Activated T-helper 1 cell treated with anti-CD3 and anti-CD28 coated beads, Interleukin-12 subunit alpha, Interleukin-12 subunit beta, Interleukin-2, Interleukin-4 antibody, amounts not matched to agents 30 ng/mL and 10 ng/mL and 1 ng/mL, durations not matched to agents 14 hours and 24 hours and 36 hours (primary cell): ENCODE measurements around the gene FAM227B. TPM values are rescaled to one million over a fixed set of nuclear protein-coding genes. Genes with fewer than 3 reads are reported as not detected.
"Not testable (repeated sequence)": the region's sequence is repeated elsewhere in the genome, so short reads cannot be mapped to it uniquely, and the experiment has no call there.

Source experiments
- DNase-seq: peaks from one replicate; pipeline ENCODE4 v3.0.0; 2021; ENCODE audit warnings: low spot score
- H3K27ac Mint-ChIP-seq: one replicate; pipeline ENCODE4 v1.8.0; 2021; ENCODE audit warnings: mild to moderate bottlenecking, mixed read lengths
- H3K27me3 Mint-ChIP-seq: one replicate; pipeline ENCODE4 v1.8.0; 2022; ENCODE audit warnings: mild to moderate bottlenecking, moderate library complexity, mixed read lengths; ENCODE audit not compliant: insufficient read depth
- H3K36me3 Mint-ChIP-seq: one replicate; pipeline ENCODE4 v1.8.0; 2021; ENCODE audit warnings: low read depth, mixed read lengths
- H3K4me1 Mint-ChIP-seq: one replicate; pipeline ENCODE4 v1.8.0; 2021; ENCODE audit warnings: low read depth, mixed read lengths
- H3K4me3 Mint-ChIP-seq: one replicate; pipeline ENCODE4 v1.8.0; 2021; ENCODE audit warnings: mild to moderate bottlenecking, moderate library complexity, mixed read lengths
- H3K9me3 Mint-ChIP-seq: one replicate; pipeline ENCODE4 v1.8.0; 2021; ENCODE audit warnings: mixed read lengths
- intact Hi-C: fragments of 100-400 bp; cut with micrococcal nuclease; formaldehyde crosslinking; loops from one replicate; pipeline ENCODE4 v1.15.1; 2024
- total RNA-seq: library from RNA; stranded (reverse); gene quantifications from 2 replicates; pipeline ENCODE4 v1.2.3, GENCODE V29; 2022

FAM227B gene
- total RNA-seq, 1 donor from 2014 or later, result 2.3 TPM

- Mint-ChIP-seq H3K36me3 (no peaks in the 10 kb centered on the region), H3K4me3 (no peak overlapping the region), H3K27me3 (peaks cover 17% of the 10 kb centered on the region), H3K4me1 (peaks cover 4% of the 10 kb centered on the region), H3K27ac (no peak overlapping the region), H3K9me3 (no peaks in the 10 kb centered on the region)
- intact Hi-C loops, result no loop called here
- no peak for DNase-seq
These were observed 201.8 kb downstream of the FAM227B start for GRCh38 chr15:49418811-49419210.

- H3K27me3 Mint-ChIP-seq, result peaks cover 21% of the 10 kb centered on the region
- DNase-seq, result no peak
- H3K36me3 Mint-ChIP-seq, result no peaks in the 10 kb centered on the region
- no peak overlapping the region for H3K4me3 Mint-ChIP-seq
- intact Hi-C loops, result no loop called here
- H3K27ac Mint-ChIP-seq, result no peak overlapping the region
- no peaks in the 10 kb centered on the region for H3K9me3 Mint-ChIP-seq
- no peaks in the 10 kb centered on the region for H3K4me1 Mint-ChIP-seq
These were observed 205.0 kb downstream of the FAM227B start for GRCh38 chr15:49415638-49416037.

- intact Hi-C loops, result no loop called here
- Mint-ChIP-seq H3K4me3 (no peak overlapping the region), H3K9me3 (no peaks in the 10 kb centered on the region), H3K27me3 (peaks cover 22% of the 10 kb centered on the region), H3K27ac (no peak overlapping the region), H3K4me1 (no peaks in the 10 kb centered on the region), H3K36me3 (no peaks in the 10 kb centered on the region)
- DNase-seq, result no peak
These were observed 205.5 kb downstream of the FAM227B start for GRCh38 chr15:49415149-49415548.

- H3K9me3 Mint-ChIP-seq, result no peaks in the 10 kb centered on the region
- no peak overlapping the region for H3K27ac Mint-ChIP-seq
- H3K36me3 Mint-ChIP-seq, result no peaks in the 10 kb centered on the region
- no peaks in the 10 kb centered on the region for H3K4me1 Mint-ChIP-seq
- no peak for DNase-seq
- H3K27me3 Mint-ChIP-seq, result peaks cover 24% of the 10 kb centered on the region
- intact Hi-C loops, result no loop called here
- H3K4me3 Mint-ChIP-seq, result no peak overlapping the region
These were observed 207.8 kb downstream of the FAM227B start for GRCh38 chr15:49412797-49413196.

- H3K27me3 Mint-ChIP-seq, result peaks cover 19% of the 10 kb centered on the region
- no peak for DNase-seq
- intact Hi-C loops, result no loop called here
- no peak overlapping the region for H3K4me3 Mint-ChIP-seq
- H3K9me3 Mint-ChIP-seq, result no peaks in the 10 kb centered on the region
- H3K36me3 Mint-ChIP-seq, result no peaks in the 10 kb centered on the region
- no peak overlapping the region for H3K27ac Mint-ChIP-seq
- H3K4me1 Mint-ChIP-seq, result no peaks in the 10 kb centered on the region
These were observed 210.0 kb downstream of the FAM227B start for GRCh38 chr15:49410641-49411040.

GRCh38 chr15:49406352-49407118 is 214.1 kb downstream of the FAM227B start:
- Mint-ChIP-seq H3K36me3 (no peaks in the 10 kb centered on the region), H3K9me3 (peaks cover 7% of the 10 kb centered on the region), H3K27ac (no peak overlapping the region), H3K4me3 (no peak overlapping the region), H3K4me1 (no peaks in the 10 kb centered on the region), H3K27me3 (peaks cover 16% of the 10 kb centered on the region)
- no peak for DNase-seq
- intact Hi-C loops, result no loop called here

GRCh38 chr15:49402515-49403296 is 217.9 kb downstream of the FAM227B start:
- intact Hi-C loops, H3K27ac Mint-ChIP-seq, H3K4me1 Mint-ChIP-seq, H3K4me3 Mint-ChIP-seq, DNase-seq, H3K36me3 Mint-ChIP-seq, H3K9me3 Mint-ChIP-seq: not testable (repeated sequence)
- peaks cover 10% of the 10 kb centered on the region for H3K27me3 Mint-ChIP-seq

GRCh38 chr15:49387471-49387870 is 233.1 kb downstream of the FAM227B start:
- Mint-ChIP-seq H3K4me3 (no peak overlapping the region), H3K4me1 (no peaks in the 10 kb centered on the region), H3K36me3 (no peaks in the 10 kb centered on the region), H3K27me3 (peaks cover 14% of the 10 kb centered on the region), H3K27ac (no peak overlapping the region), H3K9me3 (no peaks in the 10 kb centered on the region)
- intact Hi-C loops, result no loop called here
- DNase-seq, result no peak

GRCh38 chr15:49383266-49383665 is 237.4 kb downstream of the FAM227B start:
- no peak for DNase-seq
- Mint-ChIP-seq H3K9me3 (no peaks in the 10 kb centered on the region), H3K27me3 (peaks cover 2% of the 10 kb centered on the region), H3K36me3 (no peaks in the 10 kb centered on the region), H3K4me1 (no peaks in the 10 kb centered on the region), H3K27ac (no peak overlapping the region), H3K4me3 (no peak overlapping the region)
- intact Hi-C loops, result no loop called here

- no peak for DNase-seq
- H3K4me3 Mint-ChIP-seq, result no peak overlapping the region
- peaks cover 9% of the 10 kb centered on the region for H3K27me3 Mint-ChIP-seq
- intact Hi-C loops, result no loop called here
- no peak overlapping the region for H3K27ac Mint-ChIP-seq
- no peaks in the 10 kb centered on the region for H3K4me1 Mint-ChIP-seq
- H3K36me3 Mint-ChIP-seq, result no peaks in the 10 kb centered on the region
- no peaks in the 10 kb centered on the region for H3K9me3 Mint-ChIP-seq
These were observed 238.2 kb downstream of the FAM227B start for GRCh38 chr15:49382394-49382793.

GRCh38 chr15:49380912-49381311 is 239.7 kb downstream of the FAM227B start:
- Mint-ChIP-seq H3K4me1 (no peaks in the 10 kb centered on the region), H3K36me3 (no peaks in the 10 kb centered on the region), H3K9me3 (no peaks in the 10 kb centered on the region), H3K4me3 (no peak overlapping the region), H3K27ac (no peak overlapping the region), H3K27me3 (peaks cover 11% of the 10 kb centered on the region)
- DNase-seq, result no peak
- intact Hi-C loops, result no loop called here

GRCh38 chr15:49379996-49380395 is 240.6 kb downstream of the FAM227B start:
- H3K36me3 Mint-ChIP-seq, result no peaks in the 10 kb centered on the region
- intact Hi-C loops, result no loop called here
- no peak overlapping the region for H3K27ac Mint-ChIP-seq
- H3K4me3 Mint-ChIP-seq, result no peak overlapping the region
- peaks cover 9% of the 10 kb centered on the region for H3K27me3 Mint-ChIP-seq
- no peak for DNase-seq
- H3K9me3 Mint-ChIP-seq, result no peaks in the 10 kb centered on the region
- no peaks in the 10 kb centered on the region for H3K4me1 Mint-ChIP-seq

GRCh38 chr15:49372366-49372765 is 248.3 kb downstream of the FAM227B start:
- DNase-seq, result no peak
- H3K36me3 Mint-ChIP-seq, result no peaks in the 10 kb centered on the region
- H3K9me3 Mint-ChIP-seq, result no peaks in the 10 kb centered on the region
- no peak overlapping the region for H3K27ac Mint-ChIP-seq
- no peaks in the 10 kb centered on the region for H3K4me1 Mint-ChIP-seq
- H3K4me3 Mint-ChIP-seq, result no peak overlapping the region
- H3K27me3 Mint-ChIP-seq, result peaks cover 5% of the 10 kb centered on the region
- intact Hi-C loops, result no loop called here
